SK-N-MC (cell line): ENCODE measurements around the gene DMXL2.

Source experiments
- EZH2 ChIP-seq: fragments of 200-600 bp; sonication (generic); IDR thresholded peaks from one replicate; pipeline ENCODE4 v1.6.1; 2017; ENCODE audit warnings: antibody characterized with exemption
- FOXP2 ChIP-seq: optimal IDR thresholded peaks from 2 replicates; pipeline ENCODE3; 2011; ENCODE audit warnings: mild to moderate bottlenecking, moderate library complexity; ENCODE audit not compliant: insufficient read depth; ENCODE audit errors: extremely low read length, control extremely low read depth
- POLR2AphosphoS5 ChIP-seq: IDR thresholded peaks from 2 replicates; pipeline ENCODE4 v1.6.1; 2012; ENCODE audit warnings: mild to moderate bottlenecking, low read depth, low read length, borderline replicate concordance

- TF ChIP-seq POLR2AphosphoS5 (no peak), EZH2 (no peak), FOXP2 (no peak)
Observed at GRCh38 chr15:51398626-51399025, 223.9 kb downstream of the DMXL2 start.
